ENCODE results near the gene INPP5D. TPM values are rescaled to one million over a fixed set of nuclear protein-coding genes. Genes with fewer than 3 reads are reported as not detected.
A peak's percentile ranks its signal among the peaks of the same experiment; 100 is the strongest.

INPP5D gene
- total and polyA plus RNA-seq, 2 of the 13 experiments (the other 11 are each of a cell fraction or from before 2014, with no cell fraction given), result 16.7 to 18.0 TPM

DNA sequence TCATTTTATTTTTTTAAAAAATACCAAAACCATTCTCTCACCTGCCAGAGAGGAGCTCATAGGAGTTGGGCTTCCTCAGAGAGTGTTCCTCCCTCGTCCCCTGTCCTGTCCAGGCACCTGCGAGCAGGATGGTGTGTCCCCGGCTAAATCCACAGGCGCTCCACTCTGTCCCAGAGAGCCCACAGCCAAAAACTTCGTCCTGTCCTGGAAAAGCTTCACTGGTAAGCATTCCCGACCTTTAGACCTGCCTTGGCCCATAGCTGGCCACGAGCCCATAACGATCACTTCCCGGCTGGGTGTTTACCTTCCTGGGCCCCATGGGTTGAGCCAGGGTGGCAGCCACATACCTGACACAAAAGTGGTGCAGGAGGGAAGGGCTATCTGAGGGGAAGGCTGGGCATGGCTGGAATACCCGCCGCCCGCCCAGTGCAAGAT is 47.1 kb upstream of the INPP5D start, which contains the start of gene NGEF (continued):
- TF ChIP-seq, protein P1, sequence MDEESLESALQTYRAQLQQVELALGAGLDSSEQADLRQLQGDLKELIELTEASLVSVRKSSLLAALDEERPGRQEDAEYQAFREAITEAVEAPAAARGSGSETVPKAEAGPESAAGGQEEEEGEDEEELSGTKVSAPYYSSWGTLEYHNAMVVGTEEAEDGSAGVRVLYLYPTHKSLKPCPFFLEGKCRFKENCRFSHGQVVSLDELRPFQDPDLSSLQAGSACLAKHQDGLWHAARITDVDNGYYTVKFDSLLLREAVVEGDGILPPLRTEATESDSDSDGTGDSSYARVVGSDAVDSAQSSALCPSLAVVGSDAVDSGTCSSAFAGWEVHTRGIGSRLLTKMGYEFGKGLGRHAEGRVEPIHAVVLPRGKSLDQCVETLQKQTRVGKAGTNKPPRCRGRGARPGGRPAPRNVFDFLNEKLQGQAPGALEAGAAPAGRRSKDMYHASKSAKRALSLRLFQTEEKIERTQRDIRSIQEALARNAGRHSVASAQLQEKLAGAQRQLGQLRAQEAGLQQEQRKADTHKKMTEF (CRISPR knock-in tag; IDR thresholded peaks at IDR 0.05), result peak; percentile 91
- TF ChIP-seq GZF1 (CRISPR knock-in tag; IDR thresholded peaks at IDR 0.05), result 0 out of 2 replicates have a peak, but pooled peaks have one; percentile 32
- TF ChIP-seq, protein P2, sequence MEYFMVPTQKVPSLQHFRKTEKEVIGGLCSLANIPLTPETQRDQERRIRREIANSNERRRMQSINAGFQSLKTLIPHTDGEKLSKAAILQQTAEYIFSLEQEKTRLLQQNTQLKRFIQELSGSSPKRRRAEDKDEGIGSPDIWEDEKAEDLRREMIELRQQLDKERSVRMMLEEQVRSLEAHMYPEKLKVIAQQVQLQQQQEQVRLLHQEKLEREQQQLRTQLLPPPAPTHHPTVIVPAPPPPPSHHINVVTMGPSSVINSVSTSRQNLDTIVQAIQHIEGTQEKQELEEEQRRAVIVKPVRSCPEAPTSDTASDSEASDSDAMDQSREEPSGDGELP (IDR thresholded peaks at IDR 0.05; ENCODE audit: borderline replicate concordance, low read depth), result peak; percentile 74; the same call in 1 of the 2 replicates
- no peak for TF ChIP-seq ZNF781 (CRISPR knock-in tag; IDR thresholded peaks at IDR 0.05; ENCODE audit: borderline replicate concordance, not compliant biosample characterization)
- peak; percentile 80 for TF ChIP-seq ESRRA (CRISPR knock-in tag; IDR thresholded peaks at IDR 0.05; ENCODE audit: low read depth)
- no peak for TF ChIP-seq NAIF1 (CRISPR knock-in tag; IDR thresholded peaks at IDR 0.05; ENCODE audit: borderline replicate concordance)
- no peak for TF ChIP-seq ZNF232 (CRISPR knock-in tag; IDR thresholded peaks at IDR 0.05; ENCODE audit: borderline replicate concordance)
- peak; percentile 71 for TF ChIP-seq HIVEP1 (CRISPR knock-in tag; IDR thresholded peaks at IDR 0.05)
- TF ChIP-seq ZFAT (CRISPR knock-in tag; conservative IDR thresholded peaks at IDR 0.05), result no peak
- 0 out of 2 replicates have a peak, but pooled peaks have one; percentile 32 for TF ChIP-seq NFE2L1 (CRISPR knock-in tag; IDR thresholded peaks at IDR 0.05; ENCODE audit: borderline replicate concordance)
- peak; percentile 90 for TF ChIP-seq U2AF1 (optimal IDR thresholded peaks at IDR 0.05; ENCODE audit: low read depth, low read length)
- TF ChIP-seq FOXK1 (CRISPR knock-in tag; IDR thresholded peaks at IDR 0.05; ENCODE audit: borderline replicate concordance, low read depth), result peak; percentile 97
- TF ChIP-seq DPF2 (CRISPR knock-in tag; IDR thresholded peaks at IDR 0.05; ENCODE audit: borderline replicate concordance, low read depth), result peak; percentile 94
- TF ChIP-seq, protein P3, sequence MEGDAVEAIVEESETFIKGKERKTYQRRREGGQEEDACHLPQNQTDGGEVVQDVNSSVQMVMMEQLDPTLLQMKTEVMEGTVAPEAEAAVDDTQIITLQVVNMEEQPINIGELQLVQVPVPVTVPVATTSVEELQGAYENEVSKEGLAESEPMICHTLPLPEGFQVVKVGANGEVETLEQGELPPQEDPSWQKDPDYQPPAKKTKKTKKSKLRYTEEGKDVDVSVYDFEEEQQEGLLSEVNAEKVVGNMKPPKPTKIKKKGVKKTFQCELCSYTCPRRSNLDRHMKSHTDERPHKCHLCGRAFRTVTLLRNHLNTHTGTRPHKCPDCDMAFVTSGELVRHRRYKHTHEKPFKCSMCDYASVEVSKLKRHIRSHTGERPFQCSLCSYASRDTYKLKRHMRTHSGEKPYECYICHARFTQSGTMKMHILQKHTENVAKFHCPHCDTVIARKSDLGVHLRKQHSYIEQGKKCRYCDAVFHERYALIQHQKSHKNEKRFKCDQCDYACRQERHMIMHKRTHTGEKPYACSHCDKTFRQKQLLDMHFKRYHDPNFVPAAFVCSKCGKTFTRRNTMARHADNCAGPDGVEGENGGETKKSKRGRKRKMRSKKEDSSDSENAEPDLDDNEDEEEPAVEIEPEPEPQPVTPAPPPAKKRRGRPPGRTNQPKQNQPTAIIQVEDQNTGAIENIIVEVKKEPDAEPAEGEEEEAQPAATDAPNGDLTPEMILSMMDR (CRISPR knock-in tag; IDR thresholded peaks at IDR 0.05), result peak; percentile 27
- peak; percentile 93 for TF ChIP-seq REPIN1 (CRISPR knock-in tag; IDR thresholded peaks at IDR 0.05; ENCODE audit: borderline replicate concordance, low read depth)
- TF ChIP-seq ZNF784 (CRISPR knock-in tag; IDR thresholded peaks at IDR 0.05; ENCODE audit: borderline replicate concordance), result peak; percentile 45; the same call in 1 of the 2 replicates
- TF ChIP-seq SMAD1 (CRISPR knock-in tag; IDR thresholded peaks at IDR 0.05; ENCODE audit: borderline replicate concordance, low read depth), result no peak; the same call in 1 of the 2 replicates
- peak; percentile 89 for TF ChIP-seq RARA (CRISPR knock-in tag; IDR thresholded peaks at IDR 0.05)
- TF ChIP-seq HNF4A (CRISPR knock-in tag; IDR thresholded peaks at IDR 0.05), result peak; percentile 99
- peak; percentile 82; the same call in 1 of the 2 replicates for TF ChIP-seq ZNF746 (CRISPR knock-in tag; IDR thresholded peaks at IDR 0.05)
- peak; percentile 16; the same call in 1 of the 2 replicates for TF ChIP-seq CEBPB (IDR thresholded peaks at IDR 0.05; ENCODE audit: borderline replicate concordance, low read depth, low read length)
- TF ChIP-seq, protein P4, sequence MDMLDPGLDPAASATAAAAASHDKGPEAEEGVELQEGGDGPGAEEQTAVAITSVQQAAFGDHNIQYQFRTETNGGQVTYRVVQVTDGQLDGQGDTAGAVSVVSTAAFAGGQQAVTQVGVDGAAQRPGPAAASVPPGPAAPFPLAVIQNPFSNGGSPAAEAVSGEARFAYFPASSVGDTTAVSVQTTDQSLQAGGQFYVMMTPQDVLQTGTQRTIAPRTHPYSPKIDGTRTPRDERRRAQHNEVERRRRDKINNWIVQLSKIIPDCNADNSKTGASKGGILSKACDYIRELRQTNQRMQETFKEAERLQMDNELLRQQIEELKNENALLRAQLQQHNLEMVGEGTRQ (IDR thresholded peaks at IDR 0.05; ENCODE audit: low read depth, low read length), result no peak
- TF ChIP-seq, protein P4 (CRISPR knock-in tag; IDR thresholded peaks at IDR 0.05; ENCODE audit: borderline replicate concordance), result no peak
- no peak for TF ChIP-seq DR1 (CRISPR knock-in tag; IDR thresholded peaks at IDR 0.05)
